SK-N-SH (cell line): ENCODE measurements around the gene TBC1D2B.

Experiments
- CTCF ChIP-seq: fragments of 200-600 bp; sonication (generic); IDR thresholded peaks from 2 replicates; pipeline ENCODE4 v1.6.1; 2017; ENCODE audit warnings: antibody characterized with exemption, mild to moderate bottlenecking, moderate library complexity
- EP300 ChIP-seq, 2 experiments: IDR thresholded peaks; 2 replicates each; pipeline versions ENCODE4 v1.4.0 to v1.6.1; 2012; ENCODE audit warnings: borderline replicate concordance in 1 of 2, low read depth in 1 of 2, low read length in 1 of 2
- EZH2phosphoT487 ChIP-seq: fragments of 200-600 bp; sonication (generic); IDR thresholded peaks from 2 replicates; pipeline ENCODE4 v1.6.1; 2017; ENCODE audit warnings: low read depth, mixed run types, mild to moderate bottlenecking, antibody characterized with exemption, moderate library complexity, borderline replicate concordance
- FOSL2 ChIP-seq: IDR thresholded peaks from 2 replicates; pipeline ENCODE4 v1.4.0; 2012; ENCODE audit warnings: low read depth, mild to moderate bottlenecking, moderate library complexity, borderline replicate concordance
- GABPA ChIP-seq: IDR thresholded peaks from 2 replicates; pipeline ENCODE4 v1.4.0; 2012; ENCODE audit warnings: low read depth, mild to moderate bottlenecking
- MAX ChIP-seq: IDR thresholded peaks from 2 replicates; pipeline ENCODE4 v1.4.0; 2012; ENCODE audit warnings: low read depth
- NRF1 ChIP-seq: IDR thresholded peaks from 2 replicates; pipeline ENCODE4 v1.6.1; 2012; ENCODE audit warnings: low read depth, mild to moderate bottlenecking, low read length
- POLR2AphosphoS5 ChIP-seq: IDR thresholded peaks from 2 replicates; pipeline ENCODE4 v1.6.1; 2012; ENCODE audit warnings: low read depth, low read length
- RFX5 ChIP-seq: IDR thresholded peaks from 2 replicates; pipeline ENCODE4 v1.6.1; 2012; ENCODE audit warnings: mild to moderate bottlenecking, improper control_type of control experiment, low read length
- SMC3 ChIP-seq: IDR thresholded peaks from 2 replicates; pipeline ENCODE4 v1.6.1; 2012; ENCODE audit warnings: low read depth, low read length, improper control_type of control experiment
- TAF1 ChIP-seq: IDR thresholded peaks from 2 replicates; pipeline ENCODE4 v1.6.1; 2012; ENCODE audit warnings: low read depth, mild to moderate bottlenecking, low read length, moderate library complexity, borderline replicate concordance
- TEAD4 ChIP-seq: IDR thresholded peaks from 2 replicates; pipeline ENCODE4 v1.4.0; 2012; ENCODE audit warnings: mild to moderate bottlenecking, borderline replicate concordance; ENCODE audit not compliant: insufficient read depth
- USF1 ChIP-seq: IDR thresholded peaks from 2 replicates; pipeline ENCODE4 v1.4.0; 2012; ENCODE audit warnings: low read depth, borderline replicate concordance
- YY1 ChIP-seq: IDR thresholded peaks from 2 replicates; pipeline ENCODE4 v1.4.0; 2012; ENCODE audit warnings: low read depth, mild to moderate bottlenecking

GRCh38 chr15:78063970-78064385 lies 13.5 kb downstream of the TBC1D2B start:
- no peak for TF ChIP-seq YY1
- no peak for TF ChIP-seq CTCF
- TF ChIP-seq EZH2phosphoT487, result no peak
- no peak for TF ChIP-seq GABPA
- TF ChIP-seq POLR2AphosphoS5, result no peak
- TF ChIP-seq SMC3, result no peak
- TF ChIP-seq USF1, result no peak
- TF ChIP-seq RFX5, result no peak
- TF ChIP-seq NRF1, result no peak
- no peak for TF ChIP-seq TAF1
- no peak for TF ChIP-seq EP300 (IDR thresholded peaks at IDR 0.05; ENCODE audit: borderline replicate concordance in 1 of 2, low read depth in 1 of 2, low read length in 1 of 2)
- TF ChIP-seq TEAD4, result no peak
- TF ChIP-seq MAX, result no peak
- TF ChIP-seq FOSL2, result no peak
